SH-SY5Y (cell line): ENCODE data around the gene COMMD10.

Experiments used
- GATA2 ChIP-seq: IDR thresholded peaks from 2 replicates; pipeline ENCODE4 v1.6.1; 2011; ENCODE audit warnings: mild to moderate bottlenecking, low read depth, low read length
- GATA3 ChIP-seq: IDR thresholded peaks from 2 replicates; pipeline ENCODE4 v1.6.1; 2011; ENCODE audit warnings: low read depth, mild to moderate bottlenecking, low read length, moderate library complexity

DNA sequence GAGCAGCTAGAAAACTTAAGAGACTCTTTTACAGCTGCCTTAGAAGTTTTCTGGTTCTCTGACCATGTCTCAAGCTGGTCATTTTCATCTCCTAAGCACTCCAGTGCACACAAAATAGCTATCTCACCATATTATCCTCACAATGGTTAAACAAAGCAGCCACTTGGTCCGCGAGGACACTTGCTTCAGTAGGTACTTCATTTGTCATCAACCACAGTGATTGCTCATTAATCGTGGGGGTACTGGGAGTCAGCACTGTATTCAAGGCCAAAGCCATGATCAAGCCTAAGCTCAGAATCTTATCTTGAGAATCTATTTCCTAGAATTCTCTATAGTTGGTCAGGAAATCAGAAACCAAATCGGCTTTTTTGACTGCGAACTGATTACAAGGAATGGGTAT, 49.7 kb upstream of the COMMD10 start:
- TF ChIP-seq GATA2 (no peak), GATA3 (no peak)
